HG02943 (cell line): ENCODE data around the gene M6PR.
"Not testable (repeated sequence)": the region's sequence is repeated elsewhere in the genome, so short reads cannot be mapped to it uniquely, and the experiment has no call there.

Source experiments
- ATAC-seq: cut with Tn5 transposase; IDR thresholded peaks from one replicate; pipeline ENCODE4 v1.9.1; 2021; ENCODE audit warnings: mild to moderate bottlenecking, low read depth, moderate library complexity; ENCODE audit not compliant: unreplicated experiment

Gene M6PR

GRCh38 chr12:8914033-8914715 is 35.3 kb downstream of the M6PR start, which contains the start of gene PHC1:
PHC1 (plus strand) TSS chr12:8914509; CDS start chr12:8917678, 3,169 bp downstream.
- peak; percentile 56 for ATAC-seq

- no peak for ATAC-seq
Observed at GRCh38 chr12:8913702-8914032, 35.8 kb downstream of the M6PR start.

- ATAC-seq = no peak
Observed at GRCh38 chr12:8912914-8913313, 36.5 kb downstream of the M6PR start.

- no peak for ATAC-seq
Observed at GRCh38 chr12:8911606-8912268, 37.7 kb downstream of the M6PR start.

- ATAC-seq = no peak
Observed at GRCh38 chr12:8909752-8910151, 39.7 kb downstream of the M6PR start.

GRCh38 chr12:8907513-8907912 is 41.9 kb downstream of the M6PR start:
- no peak for ATAC-seq

GRCh38 chr12:8906266-8907180 is 42.9 kb downstream of the M6PR start:
- ATAC-seq = no peak

GRCh38 chr12:8905546-8905945 is 43.9 kb downstream of the M6PR start:
- no peak for ATAC-seq

GRCh38 chr12:8904665-8905064 is 44.8 kb downstream of the M6PR start:
- ATAC-seq = no peak

- no peak for ATAC-seq
Observed at GRCh38 chr12:8903646-8904045, 45.8 kb downstream of the M6PR start.

GRCh38 chr12:8902703-8903102 is 46.7 kb downstream of the M6PR start:
- not testable (repeated sequence) for ATAC-seq

- ATAC-seq = no peak
Observed at GRCh38 chr12:8899830-8900229, 49.6 kb downstream of the M6PR start.

- ATAC-seq = no peak
Observed at GRCh38 chr12:8897081-8897480, 52.4 kb downstream of the M6PR start.

GRCh38 chr12:8894986-8895385 is 54.5 kb downstream of the M6PR start:
- ATAC-seq = no peak

GRCh38 chr12:8894378-8894777 is 55.1 kb downstream of the M6PR start:
- no peak for ATAC-seq

GRCh38 chr12:8891976-8892375 is 57.5 kb downstream of the M6PR start:
- ATAC-seq = no peak
